GM18511 (cell line): ENCODE results near the gene ZFP37.
"Not testable (repeated sequence)": the region's sequence is repeated elsewhere in the genome, so short reads cannot be mapped to it uniquely, and the experiment has no call there.

Experiments
- ATAC-seq: cut with Tn5 transposase; IDR thresholded peaks from one replicate; pipeline ENCODE4 v1.9.1; 2021; ENCODE audit warnings: mild to moderate bottlenecking, moderate library complexity; ENCODE audit not compliant: unreplicated experiment

Gene ZFP37

GRCh38 chr9:113056191-113057106, at the start of gene ZFP37:
TSS of gene ZFP37 (minus strand) at chr9:113056724. CDS start at chr9:113056688, 36 bp downstream.
- no peak for ATAC-seq

GRCh38 chr9:113105345-113105744, 48.8 kb upstream of the ZFP37 start:
- not testable (repeated sequence) for ATAC-seq

DNA sequence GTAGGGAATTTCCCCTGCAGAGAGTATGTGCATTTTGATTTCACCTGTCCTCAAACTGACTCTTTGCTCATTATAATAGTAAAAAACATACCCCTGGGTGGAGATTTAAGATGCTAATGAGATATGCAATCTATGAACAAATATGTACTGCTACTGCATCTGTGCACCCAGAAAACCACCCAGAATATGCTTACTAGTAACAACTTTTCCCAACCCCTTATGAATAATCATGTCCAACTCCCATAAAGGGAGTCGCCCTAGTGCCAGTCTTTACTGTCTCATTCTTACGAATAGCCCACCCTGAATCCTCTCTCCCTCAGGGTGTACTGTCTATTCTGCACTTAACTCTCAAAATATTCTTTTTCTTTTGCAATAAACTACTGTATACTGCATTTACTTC, 39.0 kb upstream of the ZFP37 start:
- no peak for ATAC-seq

DNA sequence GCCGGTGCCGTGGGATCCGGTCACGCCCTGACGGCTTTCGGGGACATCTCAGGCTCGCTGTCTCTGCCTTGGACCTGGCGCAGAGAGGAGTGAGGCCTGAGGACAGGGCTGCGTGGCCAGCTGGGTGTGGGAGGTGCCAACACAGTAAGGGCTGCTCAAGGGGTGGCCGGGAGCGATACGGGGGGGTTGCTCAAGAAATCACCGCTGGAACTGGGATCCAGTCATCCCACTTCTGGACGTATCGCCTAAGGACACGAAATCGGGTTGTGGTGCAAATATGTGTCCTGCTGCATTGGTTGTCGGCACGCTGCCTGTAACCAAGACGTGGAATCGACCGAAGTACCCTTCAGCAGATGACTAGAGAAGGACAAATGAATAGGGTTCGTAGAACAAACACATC, 33.4 kb upstream of the ZFP37 start:
- not testable (repeated sequence) for ATAC-seq

DNA sequence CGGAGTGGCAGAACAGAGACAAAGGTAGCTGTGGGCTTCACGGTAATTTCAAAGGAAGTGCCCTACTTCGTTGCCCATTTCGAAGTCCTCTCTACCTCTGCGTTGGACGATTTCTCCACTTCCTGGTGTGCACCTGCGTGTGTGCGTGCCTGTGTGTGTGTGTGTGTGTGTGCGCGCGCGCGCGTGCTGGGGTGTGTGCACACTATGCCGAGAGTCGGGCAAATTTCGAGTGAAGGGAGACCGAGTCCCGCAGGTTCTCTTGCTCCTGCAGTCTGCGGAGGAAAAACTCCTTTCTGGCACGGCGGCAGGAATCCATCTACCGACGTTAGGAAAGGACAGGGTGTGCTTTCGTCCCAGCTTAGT, 32.6 kb upstream of the ZFP37 start:
- not testable (repeated sequence) for ATAC-seq

DNA sequence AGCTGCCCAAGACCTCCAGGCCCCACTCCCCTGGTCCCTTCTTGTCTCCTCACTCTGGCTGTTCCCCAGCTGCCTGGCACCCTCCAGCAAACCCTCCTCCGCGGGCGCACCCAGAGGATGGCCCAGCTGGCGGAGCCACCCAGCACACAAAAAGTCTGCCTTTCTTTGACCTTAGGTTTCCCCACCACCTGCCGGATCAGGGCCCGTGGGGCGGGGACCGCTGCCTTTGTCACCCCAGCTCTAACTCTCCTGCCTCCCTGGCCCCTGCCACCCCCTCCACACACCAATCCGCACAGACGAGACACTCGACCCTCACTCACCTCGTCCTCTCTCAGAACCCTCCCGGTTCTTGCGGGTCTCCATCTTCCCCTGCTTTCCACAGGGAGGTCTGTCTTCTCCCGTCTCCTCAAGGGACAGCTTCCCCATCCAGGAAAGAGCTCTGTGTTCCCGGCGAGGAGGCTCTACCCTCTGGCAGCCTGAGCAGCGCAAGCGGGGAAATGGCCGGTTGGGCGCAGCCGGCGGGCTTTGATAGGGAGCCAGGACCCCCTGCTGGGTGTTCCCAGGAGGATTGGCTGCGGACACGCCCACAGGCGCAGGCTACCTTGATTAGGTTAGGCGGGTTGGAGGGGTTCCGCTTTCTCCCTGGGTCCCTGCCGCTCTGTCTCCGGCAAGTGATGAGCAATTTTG, 32.1 kb upstream of the ZFP37 start:
- not testable (repeated sequence) for ATAC-seq

DNA sequence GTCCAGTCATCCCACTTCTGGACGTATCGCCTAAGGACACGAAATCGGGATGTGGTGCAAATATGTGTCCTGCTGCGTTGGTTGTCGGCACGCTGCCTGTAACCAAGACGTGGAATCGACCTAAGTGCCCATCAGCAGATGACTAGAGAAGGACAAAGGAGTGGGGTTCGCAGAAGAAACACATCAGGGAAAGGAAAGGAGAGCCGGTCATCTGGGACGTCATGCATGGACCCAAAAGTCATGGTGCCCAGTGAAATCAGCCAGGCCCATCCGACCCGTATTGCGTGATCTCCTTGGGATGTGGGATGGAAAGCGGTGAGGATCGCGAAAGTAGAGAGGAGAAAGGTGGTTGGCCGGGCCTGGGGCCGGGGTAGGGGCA, 6.4 kb upstream of the ZFP37 start:
- not testable (repeated sequence) for ATAC-seq

DNA sequence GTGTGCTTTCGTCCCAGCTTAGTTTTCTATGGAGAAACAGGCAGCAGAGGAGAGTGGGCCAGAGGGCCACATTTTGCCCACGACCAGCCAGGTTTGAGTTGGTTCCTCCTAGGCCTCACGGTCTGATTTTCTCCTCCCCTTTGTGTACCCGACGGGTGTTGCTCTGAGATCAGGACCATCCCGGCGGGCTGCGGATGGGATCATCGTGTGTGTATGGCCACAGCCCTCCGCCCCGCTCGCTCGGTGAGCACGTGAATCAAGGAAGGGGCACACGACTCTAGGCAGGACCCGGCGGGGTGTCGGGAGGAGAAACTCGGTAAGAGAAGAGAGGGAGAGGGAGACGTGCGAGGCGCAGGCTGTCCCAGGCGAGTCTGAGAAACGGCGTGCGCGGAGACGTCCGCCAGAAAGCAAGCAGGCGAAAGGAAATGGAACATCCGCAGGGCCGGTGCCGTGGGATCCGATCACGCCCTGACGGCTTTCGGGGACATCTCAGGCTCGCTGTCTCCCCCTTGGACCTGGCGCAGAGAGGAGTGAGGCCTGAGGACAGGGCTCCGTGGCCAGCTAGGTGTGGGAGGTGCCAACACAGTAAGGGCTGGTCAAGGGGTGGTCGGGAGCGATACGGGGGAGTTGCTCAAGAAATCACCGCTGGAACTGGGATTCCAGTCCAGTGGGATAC, 5.9 kb upstream of the ZFP37 start:
- ATAC-seq = not testable (repeated sequence)

DNA sequence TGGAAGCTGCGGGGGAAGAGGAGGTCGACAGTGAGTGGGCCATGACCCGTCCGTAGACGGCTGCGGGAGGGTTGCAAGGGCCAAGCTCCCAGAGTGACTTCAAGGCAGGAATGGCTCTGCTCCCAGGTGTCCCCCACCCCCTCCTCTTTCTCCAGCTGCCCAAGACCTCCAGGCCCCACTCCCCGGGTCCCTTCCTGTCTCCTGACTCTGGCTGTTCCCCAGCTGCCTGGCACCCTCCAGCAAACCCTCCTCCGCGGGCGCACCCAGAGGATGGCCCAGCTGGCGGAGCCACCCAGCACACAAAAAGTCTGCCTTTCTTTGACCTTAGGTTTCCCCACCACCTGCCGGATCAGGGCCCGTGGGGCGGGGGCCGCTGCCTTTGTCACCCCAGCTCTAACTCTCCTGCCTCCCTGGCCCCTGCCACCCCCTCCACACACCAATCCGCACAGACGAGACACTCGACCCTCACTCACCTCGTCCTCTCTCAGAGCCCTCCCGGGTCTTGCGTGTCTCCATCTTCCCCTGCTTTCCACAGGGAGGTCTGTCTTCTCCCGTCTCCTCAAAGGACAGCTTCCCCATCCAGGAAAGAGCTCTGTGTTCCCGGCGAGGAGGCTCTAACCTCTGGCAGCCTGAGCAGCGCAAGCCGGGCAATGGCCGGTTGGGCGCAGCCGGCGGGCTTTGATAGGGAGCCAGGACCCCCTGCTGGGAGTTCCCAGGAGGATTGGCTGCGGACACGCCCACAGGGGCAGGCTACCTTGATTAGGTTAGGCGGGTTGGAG, 4.7 kb upstream of the ZFP37 start:
- not testable (repeated sequence) for ATAC-seq

DNA sequence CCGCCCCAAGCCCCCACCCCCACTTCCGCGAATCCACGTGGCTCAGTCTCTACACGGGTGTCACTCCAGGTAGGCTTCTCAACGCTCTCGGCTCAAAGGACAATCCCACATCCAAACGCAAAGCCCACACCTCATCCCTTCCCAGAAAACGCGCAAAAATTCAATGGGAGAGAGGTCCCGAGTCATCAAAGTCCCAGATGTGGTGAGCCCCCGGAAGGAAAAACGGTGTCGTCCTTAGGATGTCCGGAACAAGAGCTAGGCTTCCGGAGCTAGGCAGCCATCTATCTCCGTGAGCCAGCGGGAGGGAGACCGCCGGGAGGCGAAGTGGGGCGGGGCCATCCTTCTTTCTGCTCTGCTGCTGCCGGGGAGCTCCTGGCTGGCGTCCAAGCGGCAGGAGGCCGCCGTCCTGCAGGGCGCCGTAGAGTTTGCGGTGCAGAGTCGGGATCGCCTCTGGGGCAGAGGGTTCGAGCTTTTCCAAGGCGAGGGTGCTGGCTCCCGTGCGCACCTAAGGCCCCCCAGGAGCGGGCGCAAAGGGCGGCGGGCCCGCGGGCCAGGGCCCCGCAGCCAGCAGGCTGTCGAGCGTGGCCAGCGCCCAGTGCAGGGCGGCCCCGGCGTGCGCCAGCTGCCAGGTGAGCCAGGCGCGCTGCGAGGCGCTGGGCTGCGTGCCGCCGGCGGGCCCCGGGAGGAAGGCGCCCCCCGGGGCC, 3.2 kb upstream of the ZFP37 start:
- ATAC-seq = not testable (repeated sequence)

DNA sequence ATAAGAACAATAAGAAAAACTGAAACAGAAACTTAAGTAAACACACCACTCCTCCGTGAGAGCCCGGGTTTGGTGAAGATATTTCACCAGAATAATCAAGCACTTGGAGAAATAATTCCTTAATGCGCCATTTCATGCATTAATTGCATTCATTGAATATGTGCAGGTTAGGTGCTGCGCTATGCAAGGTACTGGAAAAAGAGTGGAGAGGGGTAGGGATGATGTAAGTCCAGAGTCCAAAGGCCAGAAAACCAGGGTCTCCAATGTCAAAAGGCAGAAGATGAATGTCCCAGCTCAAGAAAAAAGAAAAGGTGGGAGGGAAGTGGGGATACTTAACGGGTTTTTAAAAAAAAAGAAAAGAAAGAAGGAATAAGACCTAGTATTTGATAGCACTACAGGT, 669 bp upstream of the ZFP37 start:
- ATAC-seq = no peak

DNA sequence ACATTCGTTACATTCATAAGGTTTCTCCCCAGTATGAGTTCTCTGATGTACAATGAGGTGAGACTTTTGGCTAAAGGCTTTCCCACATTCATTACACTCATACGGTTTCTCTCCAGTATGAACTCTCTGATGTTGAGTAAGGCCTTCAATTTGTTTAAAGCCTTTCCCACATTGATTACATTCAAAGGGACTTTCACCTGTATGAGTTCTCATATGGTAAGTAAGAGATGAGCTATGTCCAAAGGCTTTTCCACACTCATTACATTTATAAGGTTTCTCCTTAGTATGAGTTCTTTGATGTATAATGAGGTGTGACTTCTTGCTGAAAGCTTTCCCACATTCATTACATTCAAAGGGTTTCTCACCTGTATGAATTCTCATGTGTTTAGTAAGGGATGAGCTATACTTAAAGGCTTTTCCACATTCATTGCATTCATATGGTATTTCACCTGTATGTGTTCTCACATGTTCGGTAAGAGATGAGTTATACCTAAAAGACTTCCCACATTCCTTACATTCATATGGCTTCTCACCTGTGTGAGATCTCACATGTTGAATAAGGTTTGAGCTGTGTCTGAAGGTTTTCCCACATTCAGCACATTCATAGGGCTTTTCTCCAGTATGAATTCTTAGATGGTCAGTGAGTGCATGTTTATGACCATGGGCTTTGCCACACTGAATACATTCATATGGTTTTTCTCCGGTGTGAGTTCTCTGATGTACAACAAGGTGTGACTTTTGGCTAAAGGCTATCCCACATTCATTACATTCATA, 13.5 kb downstream of the ZFP37 start:
- ATAC-seq = no peak

DNA sequence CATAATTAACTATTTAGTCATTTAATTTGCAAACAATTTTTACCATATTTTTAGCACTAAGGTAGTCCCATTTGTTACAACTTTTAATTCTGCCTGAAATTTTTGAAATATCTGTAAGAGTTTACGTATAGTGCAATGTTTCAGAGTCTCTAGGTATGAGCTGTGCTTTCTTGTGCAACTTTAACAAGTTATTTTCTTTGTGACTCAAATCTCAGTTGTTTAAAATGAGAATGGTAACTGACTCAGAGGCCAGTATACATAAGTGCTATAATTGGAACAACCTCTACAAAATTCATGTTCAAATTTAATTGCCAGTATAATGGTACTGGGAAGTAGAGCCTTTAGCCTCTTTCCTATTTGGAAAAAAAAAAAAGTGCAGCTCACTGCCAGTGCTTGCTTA, 30.3 kb downstream of the ZFP37 start:
- no peak for ATAC-seq

DNA sequence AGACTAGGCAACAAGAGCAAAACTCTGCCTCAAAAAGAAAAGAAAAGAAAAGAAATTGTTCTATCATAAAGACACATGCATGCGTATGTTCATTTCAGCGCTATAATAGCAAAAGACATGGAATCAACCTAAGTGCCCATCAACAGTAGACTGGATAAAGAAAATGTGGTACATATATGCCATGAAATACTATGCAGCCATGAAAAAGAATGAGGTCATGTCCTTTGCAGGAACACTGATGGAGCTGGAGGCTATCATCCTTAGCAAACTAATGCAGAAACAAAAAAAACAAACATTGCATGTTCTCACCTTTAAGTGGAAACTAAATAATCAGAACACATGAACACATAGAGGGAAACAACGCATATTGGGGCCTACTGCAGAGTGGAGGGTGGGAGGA, 38.3 kb downstream of the ZFP37 start:
- ATAC-seq = no peak

GRCh38 chr9:113012492-113012891, 44.0 kb downstream of the ZFP37 start:
- ATAC-seq = no peak

DNA sequence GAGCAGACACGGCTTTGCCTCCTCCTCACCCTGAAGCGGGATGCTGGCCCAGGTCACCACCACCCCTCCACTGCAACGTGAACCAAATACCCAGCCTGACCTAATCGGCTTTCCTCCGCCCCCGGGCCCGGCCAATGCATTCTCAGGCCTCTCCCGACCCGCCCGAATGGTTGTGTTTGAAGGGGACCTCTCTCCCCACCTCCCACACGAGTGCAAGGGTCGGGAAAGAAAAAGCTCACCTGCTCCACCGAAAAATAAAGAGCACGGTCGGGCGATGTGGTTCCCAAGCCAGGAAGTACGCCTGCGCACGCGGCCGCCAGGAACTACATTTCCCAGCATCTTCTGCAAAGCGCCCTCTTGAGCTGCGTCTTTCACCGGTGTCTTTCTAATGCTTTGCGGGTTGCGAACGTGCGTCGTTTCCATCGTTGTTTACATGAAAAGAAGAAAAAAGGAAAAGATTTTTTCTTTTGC, 44.6 kb downstream of the ZFP37 start, which contains the start of gene ZNF883:
TSS of gene ZNF883 (minus strand) at position 282 of the 471 bp plus-strand sequence.
- no peak for ATAC-seq

- no peak for ATAC-seq
Observed at GRCh38 chr9:113005777-113006176, 50.7 kb downstream of the ZFP37 start.

DNA sequence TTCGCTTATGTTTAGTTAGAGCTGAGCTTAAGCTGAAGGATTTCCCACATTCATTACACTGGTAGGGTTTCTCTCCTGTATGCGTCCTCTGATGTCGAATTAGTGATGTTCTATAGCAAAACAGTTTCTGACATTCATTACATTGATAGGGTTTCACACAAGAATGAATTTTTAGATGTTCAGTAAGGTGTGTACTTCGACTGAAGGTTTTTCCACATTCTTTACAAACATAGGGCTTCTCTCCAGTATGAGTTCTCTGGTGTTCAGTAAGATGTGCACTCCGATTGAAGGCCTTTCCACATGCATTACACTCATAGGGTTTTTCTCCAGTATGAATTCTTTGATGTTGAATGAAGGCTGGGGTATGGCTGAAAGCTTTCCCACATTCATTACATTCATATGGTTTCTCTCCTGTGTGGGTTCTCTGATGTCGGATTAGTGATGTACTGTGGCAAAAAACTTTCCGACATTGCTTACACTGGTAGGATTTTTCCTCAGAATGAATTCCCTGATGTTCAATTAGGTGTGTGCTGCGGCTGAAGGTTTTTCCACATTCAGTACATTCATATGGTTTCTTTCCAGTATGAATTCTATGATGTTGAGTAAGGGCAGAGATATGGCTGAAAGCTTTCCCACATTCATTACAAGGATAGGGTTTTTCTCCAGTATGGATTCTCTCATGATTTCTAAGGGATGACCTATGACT, 59.1 kb downstream of the ZFP37 start:
- no peak for ATAC-seq
